ENCODE data around the gene SLC10A2.

The SLC10A2 gene

DNA sequence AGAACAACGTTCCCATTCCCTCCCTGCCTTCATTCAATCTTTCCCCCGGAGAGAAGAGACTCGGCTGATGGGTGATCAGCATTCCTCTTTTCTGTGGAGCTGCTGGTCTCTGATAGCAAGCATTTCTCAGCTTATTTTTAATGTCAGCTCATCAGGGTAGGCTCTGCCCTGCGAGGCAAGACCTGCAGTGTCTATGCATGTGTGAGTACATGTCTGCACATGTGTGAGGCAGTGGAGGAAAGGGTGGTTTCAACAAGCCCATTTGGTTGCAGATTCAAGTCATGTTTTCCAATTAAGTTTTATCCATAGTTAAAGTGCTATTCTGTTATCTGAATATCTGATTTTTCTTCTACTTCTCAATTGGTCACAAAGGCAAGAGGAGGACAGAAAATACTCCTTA is 19.5 kb downstream of the SLC10A2 start:
- DNase-seq (ENCODE audit: low spot score), result no peak

DNA sequence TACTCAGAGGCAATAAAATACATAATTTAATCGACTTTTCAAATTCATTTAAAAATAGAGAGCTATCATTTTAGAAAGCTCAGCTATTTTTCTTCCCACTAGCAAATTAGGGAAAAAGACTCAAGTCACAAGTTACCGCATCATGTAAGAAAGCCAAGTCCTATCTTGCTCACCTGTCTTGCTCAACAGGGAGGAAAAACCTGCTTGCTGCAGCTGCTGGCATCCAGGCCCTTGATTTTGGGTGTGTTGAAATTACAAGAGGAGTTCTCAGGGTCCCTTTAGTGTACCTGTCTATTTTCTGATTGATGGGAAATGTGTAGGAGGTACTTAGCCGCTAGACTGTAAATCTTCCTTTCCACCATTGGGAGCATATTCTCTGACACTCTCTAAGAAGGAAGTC is 22.2 kb downstream of the SLC10A2 start:
- no peak for DNase-seq (ENCODE audit: low spot score)

DNA sequence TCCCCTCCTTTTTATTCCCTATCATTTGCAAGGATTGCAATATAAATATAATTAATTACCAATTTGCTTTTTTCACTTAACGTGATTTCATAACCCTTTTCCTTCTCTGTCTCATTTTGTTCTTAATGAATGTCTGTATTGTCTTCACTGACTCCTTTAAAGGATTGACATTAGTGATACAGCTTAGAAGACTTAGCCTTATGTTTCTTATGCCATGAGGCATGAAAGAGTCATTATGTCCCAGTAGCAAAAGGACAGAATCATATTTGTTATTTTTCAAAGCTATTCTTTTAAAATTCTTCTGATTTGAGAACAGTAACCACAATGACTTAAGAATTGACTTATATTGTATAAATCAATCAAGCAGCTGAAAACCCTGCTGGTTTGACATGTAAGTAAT is 26.2 kb downstream of the SLC10A2 start:
- no peak for DNase-seq (ENCODE audit: low spot score)

DNA sequence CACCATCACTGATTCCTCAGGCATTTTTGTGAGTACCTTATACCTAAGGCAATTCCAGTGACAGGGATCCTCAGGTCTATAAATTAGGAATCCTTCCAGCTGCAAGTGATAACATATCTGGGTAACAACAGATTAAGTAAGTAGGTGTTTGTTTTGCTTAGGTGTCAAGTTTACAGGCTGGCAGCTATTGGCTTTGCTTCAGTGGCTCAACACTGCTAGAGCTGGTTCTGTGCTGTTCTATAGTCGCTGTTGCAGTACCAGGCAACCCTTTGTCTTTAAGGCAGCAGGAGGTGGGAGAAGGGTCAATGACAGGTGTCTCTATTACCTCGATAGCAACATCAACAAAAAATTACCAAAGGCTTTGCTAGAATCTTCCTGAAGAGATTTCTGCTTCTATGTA is 27.0 kb downstream of the SLC10A2 start:
- no peak for DNase-seq (ENCODE audit: low spot score)

DNA sequence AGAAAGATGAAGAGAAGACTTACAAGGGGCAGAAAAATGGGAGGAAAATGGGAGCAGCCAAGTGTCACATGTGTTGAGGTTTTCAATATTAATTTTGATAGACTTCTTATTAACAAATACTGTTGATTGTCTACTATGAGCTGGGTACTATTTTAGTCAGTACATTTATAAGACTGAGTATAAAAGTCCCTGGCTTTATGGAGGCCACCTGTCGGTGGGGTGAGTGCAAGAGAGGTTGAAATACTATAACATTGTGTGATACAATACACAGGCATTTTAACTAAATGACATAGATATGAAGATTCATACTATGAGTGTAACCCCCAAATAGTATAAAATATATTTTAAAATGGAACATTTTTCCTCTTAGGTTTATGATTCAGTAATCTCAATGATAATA is 29.9 kb downstream of the SLC10A2 start:
- DNase-seq (ENCODE audit: low spot score), result no peak

DNA sequence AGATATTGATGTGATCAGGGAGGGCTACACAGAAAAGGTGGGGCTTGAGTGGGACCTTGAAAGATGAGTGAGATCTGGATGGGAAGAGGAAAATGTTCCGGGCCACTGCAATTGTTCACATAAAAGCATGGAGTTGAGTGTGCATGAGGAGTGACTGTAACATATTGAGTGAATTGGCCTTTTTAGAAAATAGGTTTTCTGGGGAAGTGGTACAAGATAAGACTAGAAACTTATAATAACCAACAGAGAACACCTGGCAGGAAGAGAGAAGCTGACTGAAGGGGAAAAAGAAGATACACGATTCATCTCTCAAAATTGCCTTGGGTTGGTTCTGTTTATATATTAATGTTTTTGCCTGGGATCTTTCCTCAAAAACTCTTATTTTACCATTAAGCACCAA is 32.2 kb downstream of the SLC10A2 start:
- DNase-seq (ENCODE audit: low spot score), result no peak

DNA sequence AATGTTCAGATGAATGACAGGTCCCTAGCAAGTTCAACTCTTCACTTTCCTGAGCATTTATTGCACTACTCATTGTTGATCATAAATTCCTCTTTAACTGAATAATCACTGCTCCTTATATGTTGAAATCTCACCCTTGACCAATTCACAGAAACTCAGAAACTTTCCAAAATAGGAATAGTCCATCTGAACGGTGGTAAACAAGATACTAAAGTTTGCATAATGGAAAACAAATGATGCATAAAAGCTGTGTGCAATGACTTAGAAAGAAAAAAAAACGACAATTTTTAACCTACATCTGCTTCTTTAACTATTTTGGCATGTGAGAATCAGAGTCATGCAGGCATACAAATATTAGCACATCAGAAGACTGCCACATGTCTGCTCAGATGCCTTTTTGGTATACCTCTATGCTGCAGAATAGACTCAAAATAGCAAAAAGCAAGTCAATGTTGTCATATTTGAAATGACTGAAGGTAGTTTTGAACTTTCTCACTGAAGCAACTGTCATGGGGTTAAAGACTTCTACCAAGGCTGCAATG is 34.8 kb downstream of the SLC10A2 start:
- DNase-seq (ENCODE audit: low spot score), result no peak

DNA sequence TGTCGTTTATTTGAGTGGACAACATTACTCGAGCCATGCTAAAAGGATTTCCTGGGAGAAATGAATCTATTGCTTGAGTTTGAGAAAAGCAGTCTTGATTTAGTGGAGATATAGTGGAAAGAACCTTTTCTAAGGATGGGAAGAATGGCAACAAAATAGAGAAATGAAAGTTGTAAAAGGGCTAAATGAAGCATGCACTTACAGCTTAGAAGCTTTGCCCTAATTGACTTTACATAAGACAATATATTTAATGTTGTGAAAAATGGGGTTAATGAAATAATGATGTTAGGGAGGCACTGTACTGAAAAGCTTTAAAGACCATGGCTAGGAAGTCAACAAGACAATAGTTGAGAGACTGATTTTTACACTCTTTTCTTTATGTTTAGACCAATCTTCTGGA is 35.4 kb downstream of the SLC10A2 start:
- no peak for DNase-seq (ENCODE audit: low spot score)

DNA sequence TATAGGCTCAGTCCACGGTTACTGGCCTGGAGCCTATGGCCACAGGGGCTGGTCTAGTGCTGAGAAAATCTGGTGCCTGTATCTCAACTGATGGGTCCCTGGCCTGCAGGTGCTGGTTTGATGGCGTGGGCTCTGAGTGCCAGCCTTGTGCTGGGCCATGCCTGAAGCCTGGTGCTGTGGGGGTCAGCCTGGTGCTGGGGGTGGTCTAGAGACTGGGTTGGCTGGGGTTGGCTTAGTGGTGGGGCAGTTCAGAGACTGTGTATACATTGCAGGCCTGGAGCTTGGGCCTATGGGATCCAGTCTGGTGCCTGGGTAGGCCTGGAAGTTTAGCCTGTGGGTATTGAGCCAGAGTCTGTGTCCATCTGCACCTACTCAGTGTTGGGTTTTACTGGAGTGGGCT is 36.4 kb downstream of the SLC10A2 start:
- no peak for DNase-seq (ENCODE audit: low spot score)

DNA sequence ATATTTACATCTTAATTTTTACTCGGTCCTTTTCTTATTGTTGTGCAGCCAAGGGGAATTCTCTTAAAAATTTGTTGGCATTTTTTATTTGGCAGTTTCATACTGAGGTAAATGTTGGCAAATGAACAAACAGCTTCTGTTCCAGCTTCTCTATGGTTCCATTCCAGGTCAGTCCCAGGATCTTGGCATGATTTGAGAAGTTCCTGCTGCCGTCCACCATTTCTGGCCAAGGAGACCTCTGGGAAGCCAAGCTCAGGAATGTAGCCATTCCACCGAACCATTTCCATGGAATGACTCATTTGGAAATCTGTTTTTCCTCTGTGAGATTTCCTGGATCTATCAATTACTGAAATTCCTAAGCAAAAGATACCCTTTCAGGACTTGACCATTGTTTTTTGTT is 43.9 kb downstream of the SLC10A2 start:
- no peak for DNase-seq (ENCODE audit: low spot score)

DNA sequence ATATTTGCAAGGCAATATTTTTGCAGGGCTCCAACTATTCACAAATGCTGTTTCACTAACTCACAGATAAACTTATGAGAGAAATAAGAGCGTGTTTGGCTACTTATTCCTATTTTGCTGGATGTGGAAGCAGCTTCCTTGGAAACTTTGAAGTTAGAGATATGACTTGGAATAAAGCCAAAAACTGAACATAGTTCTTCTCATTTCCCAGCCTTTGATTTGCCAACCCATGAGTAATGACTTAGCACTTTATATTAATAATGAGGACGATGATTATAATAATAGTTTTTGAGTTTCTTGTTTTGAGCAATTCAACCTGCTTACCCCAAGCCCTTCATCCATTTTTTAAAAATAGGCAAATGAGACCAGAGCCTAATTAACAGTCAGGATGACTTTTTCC is 47.7 kb downstream of the SLC10A2 start:
- DNase-seq (ENCODE audit: low spot score), result no peak

DNA sequence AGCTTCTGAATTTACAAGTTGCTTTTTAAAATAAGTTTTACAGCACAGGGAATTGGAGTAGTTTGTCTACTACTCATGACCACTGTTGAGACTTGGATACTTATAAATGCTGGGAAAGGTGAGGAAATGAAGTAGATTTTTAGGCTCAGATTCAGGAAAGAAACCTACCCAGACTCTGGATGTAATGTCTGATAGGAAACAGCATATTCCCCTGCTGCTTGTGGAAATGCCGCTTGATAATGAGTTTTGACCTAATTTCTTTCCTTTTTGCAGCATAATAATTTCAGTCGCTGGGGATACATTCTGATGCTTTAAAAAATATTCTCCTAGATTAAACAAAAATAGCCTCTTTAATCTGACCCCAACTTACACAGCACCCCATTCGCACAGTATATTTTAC is 53.6 kb downstream of the SLC10A2 start:
- no peak for DNase-seq (ENCODE audit: low spot score)

DNA sequence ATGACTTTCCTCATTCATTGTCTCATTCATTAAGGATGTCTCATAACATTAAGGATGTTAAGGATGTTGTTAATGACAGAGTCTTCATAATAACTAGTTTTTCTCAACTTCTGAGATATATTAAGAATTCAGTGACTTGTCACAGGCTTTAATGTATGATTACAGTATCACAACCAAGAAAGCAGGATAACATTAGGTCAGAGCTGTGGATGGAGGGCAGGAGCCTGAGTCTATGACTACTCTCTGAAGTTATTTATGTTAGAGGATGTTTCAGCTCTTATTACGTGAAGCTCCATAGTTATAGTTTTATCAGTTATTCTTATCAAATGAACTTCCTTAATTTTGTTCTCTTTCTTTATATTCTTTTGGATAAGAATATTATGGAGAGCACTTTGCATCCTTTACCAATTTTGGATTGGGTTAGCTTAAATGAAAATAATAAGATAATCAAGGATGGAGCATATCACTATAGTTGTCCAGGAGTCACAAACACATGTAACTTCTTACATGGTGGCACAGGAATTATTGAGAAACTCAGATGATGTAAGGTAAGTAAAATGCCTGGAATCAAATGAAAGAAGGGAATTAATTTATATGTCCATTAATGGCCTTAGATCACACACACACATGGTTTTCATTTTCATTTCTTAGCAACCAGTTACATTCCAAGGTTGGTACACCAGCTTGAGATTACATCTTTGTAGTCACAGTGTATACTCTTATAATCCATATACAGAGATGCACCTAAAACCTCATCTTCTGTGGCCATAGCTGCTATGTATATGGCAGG is 57.0 kb downstream of the SLC10A2 start:
- DNase-seq (ENCODE audit: low spot score), result no peak

DNA sequence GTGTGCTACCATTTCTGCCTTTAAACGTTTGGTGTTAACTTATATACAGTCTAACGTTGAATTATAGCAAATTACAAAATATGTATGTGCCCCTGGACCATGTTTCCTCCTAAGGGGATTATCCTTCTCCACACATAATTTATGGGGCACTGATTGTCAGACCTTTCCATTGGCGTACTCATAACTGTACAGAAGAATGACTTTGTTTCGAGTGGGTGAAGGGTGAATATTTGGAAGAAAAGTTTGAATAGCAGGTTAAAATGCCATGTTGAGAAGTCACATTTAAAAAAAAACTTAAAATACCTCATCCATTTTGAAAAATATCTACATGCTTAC is 58.8 kb downstream of the SLC10A2 start:
- DNase-seq (ENCODE audit: low spot score), result no peak

DNA sequence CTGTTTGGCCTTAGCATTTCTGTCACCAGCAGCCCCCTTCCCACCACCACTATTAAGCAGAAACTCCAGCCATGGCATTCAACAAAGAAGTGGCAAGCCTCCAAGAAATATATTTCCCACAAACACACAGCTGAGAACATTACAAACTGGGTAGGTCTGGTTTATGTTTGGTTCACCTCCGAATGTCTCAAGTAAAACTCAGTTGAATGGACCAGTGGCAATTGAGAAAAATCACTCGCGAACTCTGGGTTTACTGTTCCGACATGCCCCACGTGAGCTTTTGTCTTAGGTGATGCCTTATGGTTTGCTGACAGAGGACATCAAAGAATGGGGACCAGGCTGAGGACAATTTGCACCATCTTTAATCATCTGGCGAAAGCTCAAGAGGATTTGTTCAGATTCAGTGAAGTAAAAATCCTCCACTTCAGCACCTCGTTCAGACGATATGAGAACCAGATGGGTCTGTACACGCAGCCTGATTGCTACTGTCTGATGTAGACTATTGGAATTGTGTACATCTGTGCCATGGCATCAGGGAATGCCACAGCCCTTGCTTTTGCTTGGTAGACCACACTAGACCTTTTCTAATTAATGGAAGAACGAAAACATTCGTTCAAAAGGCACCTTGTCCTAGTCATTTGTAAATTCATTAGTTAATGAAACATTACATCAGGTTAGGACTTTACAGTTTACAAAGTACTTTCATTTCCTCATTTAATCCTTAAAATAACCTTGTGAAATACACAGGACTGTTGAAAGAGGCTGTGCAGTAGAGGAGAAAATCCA is 59.4 kb downstream of the SLC10A2 start:
- DNase-seq (ENCODE audit: low spot score), result no peak

DNA sequence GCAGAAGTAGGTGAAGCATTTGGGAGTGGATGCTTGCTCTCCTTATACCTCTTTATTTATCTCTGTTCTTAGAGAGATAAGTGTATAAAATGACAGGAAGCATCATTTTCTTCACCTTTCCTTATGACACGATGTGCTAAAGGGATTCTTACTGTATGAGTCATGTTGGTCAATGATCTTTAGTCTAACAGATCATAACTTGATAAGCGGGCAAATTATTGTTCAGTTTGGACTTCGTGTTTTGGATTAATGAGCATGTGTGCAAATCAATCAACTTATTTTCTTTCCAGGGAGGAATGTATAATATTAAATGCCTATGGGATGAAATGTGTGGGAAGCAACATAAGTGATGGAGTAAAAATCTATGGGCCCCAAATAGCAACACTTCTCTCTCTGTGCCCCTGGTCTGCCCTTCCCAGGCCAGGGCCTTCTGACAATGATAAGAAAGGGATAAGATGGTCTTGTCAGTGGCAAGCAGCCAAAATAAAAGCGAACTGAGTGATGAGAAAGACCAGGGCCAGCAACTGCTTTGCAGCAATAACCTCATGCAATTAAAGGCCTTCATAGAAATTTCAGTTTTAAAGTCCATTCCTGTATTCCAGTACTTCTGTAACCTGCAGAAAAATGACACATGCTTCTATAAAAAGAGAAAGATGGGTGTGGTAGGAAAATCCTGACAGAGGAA is 61.4 kb downstream of the SLC10A2 start:
- DNase-seq (ENCODE audit: low spot score), result no peak

DNA sequence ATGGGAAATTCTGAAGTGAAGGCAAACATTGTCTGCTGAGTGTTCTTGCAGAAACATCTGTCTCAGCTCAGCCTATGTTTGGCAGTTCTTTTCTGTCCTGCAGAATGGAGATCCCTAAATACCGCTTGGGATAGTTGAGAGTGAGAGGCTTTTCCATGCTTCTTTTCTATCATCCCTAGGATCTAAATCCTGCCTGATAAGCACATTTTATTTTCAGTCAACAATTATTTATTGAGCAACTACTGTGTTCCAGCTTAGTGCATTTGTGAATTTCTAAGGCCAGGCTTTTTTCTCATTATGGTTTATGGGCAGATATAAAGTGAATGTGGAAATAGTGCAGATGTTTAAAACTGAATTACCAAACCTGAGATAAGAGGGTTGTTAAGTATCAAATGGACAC is 62.6 kb downstream of the SLC10A2 start:
- no peak for DNase-seq (ENCODE audit: low spot score)

DNA sequence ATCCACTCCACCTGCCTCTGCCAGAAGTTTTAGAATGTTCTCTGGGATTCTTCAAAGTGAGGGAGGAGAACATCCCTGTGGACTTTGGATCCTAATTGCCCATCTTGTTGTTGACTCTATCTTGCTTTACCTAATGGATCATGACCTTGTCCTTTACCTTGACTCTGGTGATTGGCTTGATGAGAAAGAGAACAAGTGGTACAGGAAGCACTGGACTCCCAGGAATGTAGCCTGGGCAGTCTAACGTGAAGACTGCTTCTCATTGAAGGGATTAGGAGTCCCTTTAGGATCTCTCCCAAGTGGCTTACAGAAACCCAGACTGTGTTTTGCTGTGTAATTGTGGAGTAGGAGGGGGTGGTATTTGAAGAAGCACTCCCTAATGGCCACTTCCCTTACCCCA is 63.9 kb downstream of the SLC10A2 start:
- DNase-seq (ENCODE audit: low spot score), result no peak

DNA sequence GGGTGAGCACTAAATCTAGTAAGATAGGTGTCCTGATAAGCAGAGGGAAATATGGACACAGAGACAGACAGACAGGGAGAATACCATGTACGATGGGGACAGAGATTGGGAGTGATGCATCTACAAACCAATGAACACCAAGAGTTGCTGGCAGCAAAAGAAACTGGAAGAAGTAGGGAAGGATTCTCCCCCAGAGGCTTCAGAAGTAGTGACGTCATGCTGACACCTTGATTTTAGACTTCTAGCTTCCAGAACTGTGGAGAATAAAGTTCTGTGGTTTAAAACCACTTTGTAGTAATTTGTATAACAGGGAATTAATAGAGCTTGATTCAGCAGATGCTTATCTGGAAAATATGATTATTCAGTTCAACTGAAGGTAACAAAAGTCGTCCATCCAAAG is 66.1 kb downstream of the SLC10A2 start:
- DNase-seq (ENCODE audit: low spot score), result no peak

DNA sequence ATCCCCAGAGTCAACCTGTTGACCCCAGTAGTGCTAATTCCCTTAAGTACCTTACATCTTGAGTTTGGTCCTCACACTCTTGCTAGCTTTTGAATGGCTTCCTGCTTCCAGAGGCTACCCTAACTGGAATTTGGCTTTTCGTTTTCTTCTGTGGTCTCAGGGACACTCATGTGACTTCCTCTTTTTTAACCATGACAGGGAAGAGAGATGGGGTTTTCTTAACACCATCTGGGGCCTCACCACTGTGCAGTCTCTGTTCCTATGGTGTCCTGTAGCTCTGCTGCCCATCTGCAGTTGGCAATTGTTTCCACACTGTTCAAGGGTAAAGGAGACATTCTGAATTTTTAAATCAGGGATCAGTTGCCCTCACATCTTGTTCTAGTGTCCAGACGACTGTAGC is 66.7 kb downstream of the SLC10A2 start:
- no peak for DNase-seq (ENCODE audit: low spot score)

All from AG08395 (cell line).